ENCODE results near the gene YIF1A. TPM values are rescaled to one million over a fixed set of nuclear protein-coding genes. Genes with fewer than 3 reads are reported as not detected.
A peak's percentile ranks its signal among the peaks of the same experiment; 100 is the strongest.

YIF1A gene
- total RNA-seq, 4 donors from 2014 or later: 55.3 to 76.2 (median 74.1) TPM

- intact Hi-C loops (cut with DNase I; ENCODE audit: low total_unique reads): no loop called here
- H3K4me3 ChIP-seq (ENCODE audit: low read depth, poor library complexity, severe bottlenecking): no peak overlapping the region
- DNase-seq (ENCODE audit: low spot score in 2 of 2): peak in 1 of 2 donors; percentile 84
- WGBS, 2 donors: 46 to 62% methylated on average over 26 to 34 of the region's 42 CpGs
- TF ChIP-seq POLR2A (IDR thresholded peaks at IDR 0.05) (no peak), CTCF (IDR thresholded peaks at IDR 0.05) (no peak)
These were observed 45.9 kb upstream of the YIF1A start for GRCh38 chr11:66334605-66335442.

GRCh38 chr11:66333896-66334604 is 45.1 kb upstream of the YIF1A start:
- DNase-seq (ENCODE audit: low spot score in 2 of 2): no peak
- WGBS, 2 donors: 55 to 72% methylated on average over 25 to 26 of the region's 29 CpGs
- TF ChIP-seq CTCF (IDR thresholded peaks at IDR 0.05): no peak
- TF ChIP-seq POLR2A (IDR thresholded peaks at IDR 0.05): no peak
- intact Hi-C loops (cut with DNase I; ENCODE audit: low total_unique reads): no loop called here
- H3K4me3 ChIP-seq (ENCODE audit: low read depth, poor library complexity, severe bottlenecking): no peak overlapping the region

- intact Hi-C loops (cut with DNase I; ENCODE audit: low total_unique reads): no loop called here
- no peak for DNase-seq (ENCODE audit: low spot score in 2 of 2)
- no peak overlapping the region for H3K4me3 ChIP-seq (ENCODE audit: low read depth, poor library complexity, severe bottlenecking)
- TF ChIP-seq POLR2A (IDR thresholded peaks at IDR 0.05) (no peak), CTCF (IDR thresholded peaks at IDR 0.05) (no peak)
- 78 to 90% methylated on average over 9 to 14 of the region's 19 CpGs for WGBS, 2 donors
These were observed 44.4 kb upstream of the YIF1A start for GRCh38 chr11:66333220-66333877.

GRCh38 chr11:66332371-66333219 is 43.7 kb upstream of the YIF1A start:
- TF ChIP-seq CTCF (IDR thresholded peaks at IDR 0.05) (no peak), POLR2A (IDR thresholded peaks at IDR 0.05) (no peak)
- no peak overlapping the region for H3K4me3 ChIP-seq (ENCODE audit: low read depth, poor library complexity, severe bottlenecking)
- 79 to 80% methylated on average over 18 of the region's 18 CpGs for WGBS, 2 donors
- DNase-seq (ENCODE audit: low spot score in 2 of 2): peak in 1 of 2 donors; percentile 83
- intact Hi-C loops (cut with DNase I; ENCODE audit: low total_unique reads): no loop called here

All from lower leg skin (tissue), 4 donors.